IPS-20b (cell line): ENCODE results near the gene INSM1.

ENCODE experiments used
- H3K27ac ChIP-seq: one replicate; pipeline ENCODE4 v1.5.1; 2013; ENCODE audit warnings: low read length
- H3K27me3 ChIP-seq: 2 replicates; pipeline ENCODE4 v1.6.1; 2013; ENCODE audit warnings: mild to moderate bottlenecking, low read length, inconsistent platforms; ENCODE audit not compliant: insufficient read depth
- H3K36me3 ChIP-seq: 2 replicates; pipeline ENCODE4 v1.6.1; 2013; ENCODE audit warnings: low read depth, mild to moderate bottlenecking, inconsistent platforms, low read length, moderate library complexity; ENCODE audit not compliant: insufficient read depth
- H3K4me1 ChIP-seq: 2 replicates; pipeline ENCODE4 v1.6.1; 2013; ENCODE audit warnings: mild to moderate bottlenecking, control low read depth, inconsistent platforms, low read length, moderate library complexity; ENCODE audit not compliant: insufficient read depth
- H3K4me3 ChIP-seq: 2 replicates; pipeline ENCODE4 v1.5.1; 2013; ENCODE audit warnings: mild to moderate bottlenecking, low read length, inconsistent platforms
- H3K9ac ChIP-seq: 2 replicates; pipeline ENCODE4 v1.6.1; 2013; ENCODE audit warnings: low read depth, mild to moderate bottlenecking, inconsistent platforms, low read length, moderate library complexity
- H3K9me3 ChIP-seq: 2 replicates; pipeline ENCODE4 v1.6.1; 2013; ENCODE audit warnings: mild to moderate bottlenecking, low read depth, low read length, inconsistent platforms; ENCODE audit not compliant: insufficient read depth

INSM1 gene

DNA sequence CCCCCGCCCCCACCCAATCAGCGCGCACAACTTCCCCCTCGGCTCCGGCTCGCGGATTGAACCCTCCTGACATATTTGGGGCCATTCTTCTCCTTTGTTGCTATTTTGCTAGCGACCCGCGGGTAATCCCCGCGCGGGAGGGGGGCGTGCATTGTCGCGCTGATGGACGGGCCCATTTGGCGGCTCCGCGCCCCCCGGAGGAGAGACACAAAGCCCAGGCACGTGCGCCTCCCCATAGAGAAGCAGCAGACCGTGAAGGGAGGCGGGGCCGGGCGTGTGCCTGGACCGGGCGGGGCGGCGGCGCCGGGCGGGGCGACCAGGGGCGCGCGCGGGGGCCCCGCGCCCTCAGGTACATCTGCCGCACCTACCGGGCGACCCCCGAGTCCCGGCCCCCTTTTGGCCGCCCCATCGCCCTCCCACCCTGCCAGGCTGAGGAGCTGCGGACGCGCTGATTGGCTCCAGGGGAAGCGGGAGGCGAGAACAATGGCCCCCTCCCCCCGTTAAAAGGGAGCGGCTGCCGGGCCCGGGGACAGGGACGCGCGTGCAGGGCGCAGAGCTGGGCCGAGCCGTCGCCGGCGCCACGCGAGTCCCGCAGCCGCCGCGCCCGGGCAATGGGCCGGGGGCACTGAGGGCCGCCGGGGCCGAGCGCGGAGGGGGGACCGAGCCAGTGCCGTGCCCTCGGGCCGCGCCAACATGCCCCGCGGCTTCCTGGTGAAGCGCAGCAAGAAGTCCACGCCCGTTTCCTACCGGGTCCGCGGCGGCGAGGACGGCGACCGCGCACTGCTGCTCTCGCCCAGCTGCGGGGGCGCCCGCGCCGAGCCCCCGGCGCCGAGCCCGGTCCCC lies at the start of gene INSM1:
Gene INSM1 (plus strand): TSS at position 530 of the 843 bp plus-strand sequence. CDS start 164 bp downstream, at position 694.
- H3K27me3 ChIP-seq = peaks cover 97% of the 10 kb centered on the region
- H3K4me1 ChIP-seq = peaks cover 23% of the 10 kb centered on the region
- H3K9me3 ChIP-seq = no peaks in the 10 kb centered on the region
- peak within 1 kb of the TSS; percentile 62; the same call in 1 of the 2 replicates for H3K4me3 ChIP-seq
- no peaks in the 10 kb centered on the region for H3K36me3 ChIP-seq
- no peak within 1 kb of the TSS for H3K27ac ChIP-seq
- peak within 1 kb of the TSS; percentile 48; the same call in 1 of the 2 replicates for H3K9ac ChIP-seq

GRCh38 chr20:20318365-20319161 lies 49.3 kb upstream of the INSM1 start:
- H3K27me3 ChIP-seq = no peaks in the 10 kb centered on the region
- no peak overlapping the region for H3K27ac ChIP-seq
- H3K4me1 ChIP-seq = no peaks in the 10 kb centered on the region
- no peaks in the 10 kb centered on the region for H3K36me3 ChIP-seq
- peaks cover 5% of the 10 kb centered on the region for H3K9me3 ChIP-seq
- no peak overlapping the region for H3K9ac ChIP-seq
- no peak overlapping the region for H3K4me3 ChIP-seq

- Histone ChIP-seq H3K36me3 (no peaks in the 10 kb centered on the region), H3K9ac (no peak overlapping the region), H3K9me3 (no peaks in the 10 kb centered on the region), H3K27me3 (no peaks in the 10 kb centered on the region), H3K27ac (no peak overlapping the region), H3K4me3 (no peak overlapping the region), H3K4me1 (no peaks in the 10 kb centered on the region)
Observed at GRCh38 chr20:20321134-20321533, 46.8 kb upstream of the INSM1 start.

GRCh38 chr20:20321917-20322316 lies 46.0 kb upstream of the INSM1 start:
- Histone ChIP-seq H3K36me3 (no peaks in the 10 kb centered on the region), H3K27ac (no peak overlapping the region), H3K9ac (no peak overlapping the region), H3K4me3 (no peak overlapping the region), H3K27me3 (no peaks in the 10 kb centered on the region), H3K4me1 (no peaks in the 10 kb centered on the region), H3K9me3 (no peaks in the 10 kb centered on the region)

GRCh38 chr20:20322912-20323311 lies 45.0 kb upstream of the INSM1 start:
- H3K4me1 ChIP-seq = no peaks in the 10 kb centered on the region
- H3K4me3 ChIP-seq = no peak overlapping the region
- no peak overlapping the region for H3K27ac ChIP-seq
- no peaks in the 10 kb centered on the region for H3K27me3 ChIP-seq
- H3K9me3 ChIP-seq = no peaks in the 10 kb centered on the region
- H3K36me3 ChIP-seq = no peaks in the 10 kb centered on the region
- H3K9ac ChIP-seq = no peak overlapping the region

- Histone ChIP-seq H3K4me3 (no peak overlapping the region), H3K27ac (no peak overlapping the region), H3K4me1 (no peaks in the 10 kb centered on the region), H3K36me3 (no peaks in the 10 kb centered on the region), H3K9ac (no peak overlapping the region), H3K27me3 (no peaks in the 10 kb centered on the region), H3K9me3 (no peaks in the 10 kb centered on the region)
Observed at GRCh38 chr20:20327746-20328145, 40.2 kb upstream of the INSM1 start.

DNA sequence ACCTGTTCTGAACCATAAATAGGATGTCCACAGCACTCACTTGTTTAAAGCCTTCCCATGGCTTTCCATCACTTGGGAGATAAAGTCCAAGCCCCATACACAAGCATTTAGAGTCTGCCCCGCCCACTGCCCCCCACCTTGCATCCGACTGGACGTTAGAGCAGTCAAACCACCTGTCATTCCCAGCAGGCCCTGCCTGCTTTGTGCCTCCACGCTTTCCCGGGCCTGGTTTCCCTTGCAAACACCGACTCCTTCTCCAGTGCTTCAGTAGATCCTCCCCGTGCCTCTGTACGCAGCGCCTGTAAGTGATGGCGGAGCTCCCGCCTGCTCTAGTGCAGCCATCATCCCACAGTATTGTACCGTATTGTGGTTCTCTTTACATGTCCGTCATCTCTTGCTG lies 38.3 kb upstream of the INSM1 start:
- H3K27me3 ChIP-seq = no peaks in the 10 kb centered on the region
- no peak overlapping the region for H3K27ac ChIP-seq
- H3K9me3 ChIP-seq = no peaks in the 10 kb centered on the region
- no peak overlapping the region for H3K4me3 ChIP-seq
- H3K36me3 ChIP-seq = no peaks in the 10 kb centered on the region
- no peaks in the 10 kb centered on the region for H3K4me1 ChIP-seq
- H3K9ac ChIP-seq = no peak overlapping the region

GRCh38 chr20:20331156-20331555 lies 36.7 kb upstream of the INSM1 start:
- Histone ChIP-seq H3K27ac (no peak overlapping the region), H3K4me3 (no peak overlapping the region), H3K36me3 (no peaks in the 10 kb centered on the region), H3K9ac (no peak overlapping the region), H3K4me1 (no peaks in the 10 kb centered on the region), H3K9me3 (no peaks in the 10 kb centered on the region), H3K27me3 (no peaks in the 10 kb centered on the region)

GRCh38 chr20:20331817-20332216 lies 36.1 kb upstream of the INSM1 start:
- Histone ChIP-seq H3K4me1 (no peaks in the 10 kb centered on the region), H3K36me3 (no peaks in the 10 kb centered on the region)

DNA sequence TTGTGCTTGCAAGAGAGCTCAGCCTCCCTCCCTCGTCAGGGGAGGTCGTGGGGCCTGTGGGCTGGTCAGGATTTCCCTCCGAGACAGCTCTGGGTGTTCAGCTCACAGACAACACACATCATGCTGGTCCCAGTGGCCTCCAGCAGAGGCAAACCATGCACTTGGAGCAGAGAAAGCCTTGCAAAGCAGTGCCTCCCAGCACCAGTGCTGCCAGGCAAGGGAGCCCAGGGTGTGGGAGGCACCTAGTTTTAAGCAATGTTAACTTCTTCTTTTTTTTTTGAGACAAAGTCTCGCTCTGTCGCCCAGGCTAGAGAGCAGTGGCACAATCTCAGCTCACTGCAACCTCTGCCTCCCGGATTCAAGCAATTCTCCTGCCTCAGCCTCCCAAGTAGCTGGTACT lies 34.0 kb upstream of the INSM1 start:
- Histone ChIP-seq H3K9me3 (no peaks in the 10 kb centered on the region; the same call in 1 of the 2 replicates), H3K27ac (no peak overlapping the region), H3K36me3 (no peaks in the 10 kb centered on the region), H3K27me3 (no peaks in the 10 kb centered on the region), H3K4me1 (no peaks in the 10 kb centered on the region), H3K4me3 (no peak overlapping the region), H3K9ac (no peak overlapping the region)

More at GRCh38 chr20:20331817-20332216, 36.1 kb upstream of the INSM1 start:
- Histone ChIP-seq H3K9ac (no peak overlapping the region), H3K9me3 (no peaks in the 10 kb centered on the region; the same call in 1 of the 2 replicates), H3K4me3 (no peak overlapping the region), H3K27ac (no peak overlapping the region), H3K27me3 (no peaks in the 10 kb centered on the region)

- H3K27me3 ChIP-seq = no peaks in the 10 kb centered on the region
- H3K9ac ChIP-seq = no peak overlapping the region
- no peak overlapping the region for H3K27ac ChIP-seq
- H3K4me1 ChIP-seq = no peaks in the 10 kb centered on the region
- H3K4me3 ChIP-seq = no peak overlapping the region
- H3K36me3 ChIP-seq = no peaks in the 10 kb centered on the region
- no peaks in the 10 kb centered on the region; the same call in 1 of the 2 replicates for H3K9me3 ChIP-seq
Observed at GRCh38 chr20:20334489-20334888, 33.4 kb upstream of the INSM1 start.
